Body of pancreas (tissue), 4 donors: ENCODE measurements around the gene DNAH8.

Source experiments
- POLR2A ChIP-seq, 3 donors: fragments of 450-650 bp; IDR thresholded peaks; one replicate each; pipeline ENCODE4 v1.6.1; 2016; ENCODE audit warnings: antibody characterized with exemption in 3 of 3, mild to moderate bottlenecking in 2 of 3
- TF ChIP-seq, protein P1 (sequence below), 7 experiments: fragments of 450-650 bp in 4 of 7; fragments of 200-600 bp in 3 of 7; sonication (generic) in 3 of 7; IDR thresholded peaks; one replicate each; pipeline ENCODE4 v1.5.1; 2016 to 2019; ENCODE audit warnings: antibody characterized with exemption in 7 of 7

DNA sequence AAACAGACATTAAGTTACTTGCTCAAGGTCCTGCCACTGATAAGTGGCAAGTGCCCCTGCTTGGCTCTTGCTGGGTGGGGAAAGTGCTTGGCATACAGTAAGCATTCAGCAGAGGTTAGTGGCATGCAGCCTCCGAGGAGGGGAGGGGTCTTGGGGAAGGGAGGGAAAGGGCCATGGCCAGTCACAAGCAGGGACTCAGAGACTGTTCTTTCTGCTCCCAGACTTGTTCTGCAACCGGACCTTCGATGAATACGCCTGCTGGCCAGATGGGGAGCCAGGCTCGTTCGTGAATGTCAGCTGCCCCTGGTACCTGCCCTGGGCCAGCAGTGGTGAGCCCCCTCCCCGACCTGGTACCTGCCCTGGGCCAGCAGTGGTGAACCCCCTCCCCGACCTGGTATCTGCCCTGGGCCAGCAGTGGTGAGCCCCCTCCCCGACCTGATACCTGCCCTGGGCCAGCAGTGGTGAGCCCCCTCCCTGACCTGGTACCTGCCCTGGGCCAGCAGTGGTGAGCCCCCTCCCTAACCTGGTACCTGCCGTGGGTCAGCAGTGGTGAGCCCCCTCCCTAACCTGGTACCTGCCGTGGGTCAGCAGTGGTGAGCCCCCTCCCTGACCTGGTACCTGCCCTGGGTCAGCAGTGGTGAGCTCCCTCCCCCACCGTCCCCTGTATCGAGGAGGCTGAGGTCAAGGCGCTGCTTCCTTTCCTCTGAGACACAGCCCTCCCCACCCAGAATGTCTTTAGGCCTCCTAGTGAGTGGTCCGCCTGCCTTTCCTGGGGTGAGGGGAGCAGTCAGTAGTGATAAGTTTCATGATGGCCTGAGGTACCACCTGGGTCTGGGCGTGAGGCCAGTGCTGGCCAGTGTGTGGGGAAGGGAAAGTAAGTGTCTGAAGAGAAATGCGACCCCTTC, 342.4 kb downstream of the DNAH8 start:
- no peak for TF ChIP-seq POLR2A (IDR thresholded peaks at IDR 0.05)
- TF ChIP-seq, protein P1, sequence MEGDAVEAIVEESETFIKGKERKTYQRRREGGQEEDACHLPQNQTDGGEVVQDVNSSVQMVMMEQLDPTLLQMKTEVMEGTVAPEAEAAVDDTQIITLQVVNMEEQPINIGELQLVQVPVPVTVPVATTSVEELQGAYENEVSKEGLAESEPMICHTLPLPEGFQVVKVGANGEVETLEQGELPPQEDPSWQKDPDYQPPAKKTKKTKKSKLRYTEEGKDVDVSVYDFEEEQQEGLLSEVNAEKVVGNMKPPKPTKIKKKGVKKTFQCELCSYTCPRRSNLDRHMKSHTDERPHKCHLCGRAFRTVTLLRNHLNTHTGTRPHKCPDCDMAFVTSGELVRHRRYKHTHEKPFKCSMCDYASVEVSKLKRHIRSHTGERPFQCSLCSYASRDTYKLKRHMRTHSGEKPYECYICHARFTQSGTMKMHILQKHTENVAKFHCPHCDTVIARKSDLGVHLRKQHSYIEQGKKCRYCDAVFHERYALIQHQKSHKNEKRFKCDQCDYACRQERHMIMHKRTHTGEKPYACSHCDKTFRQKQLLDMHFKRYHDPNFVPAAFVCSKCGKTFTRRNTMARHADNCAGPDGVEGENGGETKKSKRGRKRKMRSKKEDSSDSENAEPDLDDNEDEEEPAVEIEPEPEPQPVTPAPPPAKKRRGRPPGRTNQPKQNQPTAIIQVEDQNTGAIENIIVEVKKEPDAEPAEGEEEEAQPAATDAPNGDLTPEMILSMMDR (IDR thresholded peaks at IDR 0.05): no peak
